Measurements from ENCODE around the gene HOXD10.
A peak's percentile ranks its signal among the peaks of the same experiment; 100 is the strongest.

Gene HOXD10

DNA sequence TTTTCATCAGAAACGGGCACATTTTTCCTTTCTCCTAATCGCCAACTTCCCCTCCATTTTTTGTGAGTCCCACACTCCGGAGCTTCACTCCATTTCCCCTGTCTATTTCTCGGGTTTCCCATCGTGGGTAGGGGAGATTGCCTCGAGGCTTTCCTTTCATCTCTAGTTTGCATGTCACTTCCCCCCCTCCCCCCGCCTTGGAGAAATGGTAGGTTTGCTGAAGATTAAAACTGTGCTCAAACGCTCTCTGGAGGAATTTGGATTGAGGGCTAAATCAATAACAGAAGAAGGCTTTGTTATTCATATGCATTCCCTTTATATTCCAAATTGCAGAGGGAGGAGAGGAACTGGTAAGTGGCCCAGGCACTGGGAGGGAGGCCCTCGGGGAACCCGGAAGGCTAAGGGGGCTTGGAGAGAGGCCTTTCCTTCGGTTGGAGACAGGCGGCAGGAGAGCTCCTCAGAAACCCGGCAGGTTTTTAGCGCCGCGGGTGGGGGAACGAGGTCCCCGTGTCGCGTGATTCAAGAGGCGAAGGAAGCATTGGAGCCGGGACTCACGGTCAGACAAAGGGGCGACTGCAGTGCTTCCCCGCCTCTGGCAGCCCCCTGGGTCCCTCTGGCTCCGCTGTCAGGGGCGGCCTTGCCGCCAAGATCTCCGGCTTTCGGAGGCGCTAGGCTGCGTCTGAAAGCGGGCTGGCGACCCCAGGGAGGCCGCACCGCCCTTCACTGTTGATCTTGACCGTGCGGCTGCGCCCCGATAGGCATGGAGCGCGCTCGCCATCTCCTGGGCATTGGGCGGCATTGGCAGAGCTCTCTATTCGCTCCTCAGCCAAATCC is 19.4 kb upstream of the HOXD10 start:
- TF ChIP-seq, protein P1, sequence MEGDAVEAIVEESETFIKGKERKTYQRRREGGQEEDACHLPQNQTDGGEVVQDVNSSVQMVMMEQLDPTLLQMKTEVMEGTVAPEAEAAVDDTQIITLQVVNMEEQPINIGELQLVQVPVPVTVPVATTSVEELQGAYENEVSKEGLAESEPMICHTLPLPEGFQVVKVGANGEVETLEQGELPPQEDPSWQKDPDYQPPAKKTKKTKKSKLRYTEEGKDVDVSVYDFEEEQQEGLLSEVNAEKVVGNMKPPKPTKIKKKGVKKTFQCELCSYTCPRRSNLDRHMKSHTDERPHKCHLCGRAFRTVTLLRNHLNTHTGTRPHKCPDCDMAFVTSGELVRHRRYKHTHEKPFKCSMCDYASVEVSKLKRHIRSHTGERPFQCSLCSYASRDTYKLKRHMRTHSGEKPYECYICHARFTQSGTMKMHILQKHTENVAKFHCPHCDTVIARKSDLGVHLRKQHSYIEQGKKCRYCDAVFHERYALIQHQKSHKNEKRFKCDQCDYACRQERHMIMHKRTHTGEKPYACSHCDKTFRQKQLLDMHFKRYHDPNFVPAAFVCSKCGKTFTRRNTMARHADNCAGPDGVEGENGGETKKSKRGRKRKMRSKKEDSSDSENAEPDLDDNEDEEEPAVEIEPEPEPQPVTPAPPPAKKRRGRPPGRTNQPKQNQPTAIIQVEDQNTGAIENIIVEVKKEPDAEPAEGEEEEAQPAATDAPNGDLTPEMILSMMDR (conservative IDR thresholded peaks at IDR 0.05; ENCODE audit: low read depth, low read length) = peak; percentile 82
- H3K4me3 ChIP-seq (ENCODE audit: low read depth, low read length) = peak overlapping the region; percentile 44
- DNase-seq (ENCODE audit: low read depth) = peak; percentile 65

DNA sequence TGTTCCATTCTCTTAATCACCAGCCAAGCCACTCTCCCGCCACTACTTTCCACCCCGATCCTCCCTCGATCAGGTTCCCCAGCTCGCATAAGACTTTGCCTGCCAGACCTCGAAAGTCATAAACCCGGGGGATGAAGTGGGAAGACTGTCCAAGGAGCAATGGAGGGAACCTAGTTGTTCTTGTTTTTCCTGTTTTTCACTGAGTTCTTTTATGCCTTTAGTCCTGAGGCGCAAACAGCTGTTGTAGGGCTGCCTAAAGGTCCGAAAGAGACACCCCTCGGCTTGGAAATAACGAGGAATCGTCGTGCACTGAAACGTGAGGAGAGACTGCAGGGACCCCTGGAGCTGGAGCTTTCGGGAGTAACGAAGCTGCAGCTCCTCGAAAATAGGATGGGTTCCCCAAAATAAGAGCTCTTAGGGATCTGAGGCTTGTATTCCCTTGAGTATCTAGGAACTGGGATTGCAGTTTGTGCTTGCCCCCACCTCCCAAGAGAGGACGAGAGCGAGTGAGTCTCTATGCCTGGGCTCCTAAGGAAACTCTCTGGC is 18.7 kb upstream of the HOXD10 start:
- DNase-seq (ENCODE audit: low read depth) = no peak
- TF ChIP-seq, protein P1 (conservative IDR thresholded peaks at IDR 0.05; ENCODE audit: low read depth, low read length) = no peak
- H3K4me3 ChIP-seq (ENCODE audit: low read depth, low read length) = no peak overlapping the region

DNA sequence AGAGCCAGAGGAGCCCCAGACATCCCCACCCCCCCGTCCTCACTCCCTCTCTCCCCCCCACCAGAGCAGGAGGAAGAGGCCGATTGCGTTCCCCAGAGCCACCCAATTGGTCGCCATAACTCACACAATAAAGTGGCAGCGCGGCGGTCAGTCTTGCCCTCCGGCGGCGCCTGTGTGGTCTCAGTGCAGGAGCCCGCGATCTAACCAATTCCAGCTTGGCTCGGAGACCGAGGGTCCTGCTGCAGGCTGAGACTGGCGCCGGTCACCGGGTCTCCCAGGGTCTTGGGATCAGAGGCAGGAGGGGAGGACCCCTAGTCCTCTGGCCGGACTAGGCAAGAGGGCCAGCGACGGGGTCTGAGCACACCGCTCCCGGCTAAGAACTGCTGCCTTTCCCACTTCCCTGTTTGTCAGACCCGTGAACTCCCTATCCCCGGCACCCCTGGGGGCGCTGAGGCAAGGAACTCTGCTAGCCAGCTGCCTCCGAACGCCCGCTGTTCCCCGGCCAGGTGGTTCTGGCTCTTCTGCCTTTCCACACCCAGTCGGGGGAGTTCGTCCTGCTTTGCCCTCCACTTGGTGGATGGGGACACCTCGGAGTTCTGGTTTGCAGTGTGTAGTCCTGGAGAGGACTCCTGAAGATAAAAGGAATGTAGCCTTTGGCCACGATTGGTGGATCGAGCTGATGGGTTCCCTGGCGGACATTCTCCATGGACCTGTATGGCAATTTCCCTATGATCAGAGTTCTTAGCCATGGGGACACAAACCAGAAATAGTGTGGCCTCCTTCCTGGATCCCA is 18.0 kb upstream of the HOXD10 start:
- no peak for DNase-seq (ENCODE audit: low read depth)

DNA sequence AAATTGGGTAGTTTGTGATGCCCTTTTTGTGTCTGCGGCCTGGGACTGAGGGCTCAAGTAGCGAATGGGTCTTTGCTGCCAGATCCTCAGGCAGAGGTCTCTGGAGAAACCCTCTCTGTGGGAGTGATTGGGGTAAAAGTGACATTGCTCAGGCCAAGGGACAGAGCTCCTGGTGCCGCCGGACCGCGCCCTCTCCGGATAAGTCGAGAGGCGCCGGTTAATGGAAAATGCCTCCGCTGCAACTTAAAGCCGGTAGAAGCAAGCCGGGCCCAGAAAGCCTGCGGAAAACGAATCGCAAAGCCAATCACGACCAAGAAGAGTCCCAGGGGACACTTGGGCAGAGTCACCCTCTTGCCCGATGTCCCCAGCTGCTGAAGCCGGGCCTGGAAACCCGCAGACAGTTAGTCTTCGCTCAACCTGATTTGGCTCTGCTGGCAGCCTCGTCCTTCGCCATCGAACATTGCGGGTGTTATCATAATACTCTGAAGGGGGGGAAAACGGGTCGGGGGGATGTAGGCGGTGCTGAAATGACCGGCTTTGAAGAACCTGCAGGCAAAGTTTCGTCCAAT is 17.3 kb upstream of the HOXD10 start:
- TF ChIP-seq, protein P1 (conservative IDR thresholded peaks at IDR 0.05; ENCODE audit: low read depth, low read length) = no peak
- H3K4me3 ChIP-seq (ENCODE audit: low read depth, low read length) = no peak overlapping the region
- DNase-seq (ENCODE audit: low read depth) = no peak

More for the DNA sequence above, 18.0 kb upstream of the HOXD10 start:
- TF ChIP-seq, protein P1 (conservative IDR thresholded peaks at IDR 0.05; ENCODE audit: low read depth, low read length) = no peak
- H3K4me3 ChIP-seq (ENCODE audit: low read depth, low read length) = no peak overlapping the region

DNA sequence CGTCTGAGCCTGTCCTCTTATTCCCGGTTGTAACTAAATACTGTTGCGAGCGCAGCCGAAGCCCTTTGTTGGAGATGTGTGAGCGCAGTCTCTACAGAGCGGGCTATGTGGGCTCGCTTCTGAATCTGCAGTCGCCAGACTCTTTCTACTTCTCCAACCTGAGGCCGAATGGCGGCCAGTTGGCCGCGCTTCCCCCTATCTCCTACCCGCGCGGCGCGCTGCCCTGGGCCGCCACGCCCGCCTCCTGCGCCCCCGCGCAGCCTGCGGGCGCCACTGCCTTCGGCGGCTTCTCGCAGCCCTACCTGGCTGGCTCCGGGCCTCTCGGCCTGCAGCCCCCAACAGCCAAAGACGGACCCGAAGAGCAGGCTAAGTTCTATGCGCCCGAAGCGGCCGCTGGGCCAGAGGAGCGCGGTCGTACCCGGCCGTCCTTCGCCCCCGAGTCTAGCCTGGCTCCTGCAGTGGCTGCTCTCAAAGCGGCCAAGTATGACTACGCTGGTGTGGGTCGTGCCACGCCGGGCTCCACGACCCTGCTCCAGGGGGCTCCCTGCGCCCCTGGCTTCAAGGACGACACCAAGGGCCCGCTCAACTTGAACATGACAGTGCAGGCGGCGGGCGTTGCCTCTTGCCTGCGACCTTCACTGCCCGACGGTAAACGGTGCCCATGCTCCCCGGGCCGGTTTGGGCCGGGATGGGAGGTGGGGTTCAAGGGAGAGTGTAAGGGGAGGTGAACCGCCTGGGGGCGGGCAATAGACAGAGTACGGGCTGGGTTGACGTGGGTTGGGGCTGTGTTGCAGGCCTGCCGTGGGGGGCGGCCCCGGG is 16.6 kb upstream of the HOXD10 start, which contains the start of gene HOXD12:
TSS of gene HOXD12 (plus strand) at position 68 of the 819 bp plus-strand sequence. CDS start at position 75, 7 bp downstream.
- TF ChIP-seq, protein P1 (conservative IDR thresholded peaks at IDR 0.05; ENCODE audit: low read depth, low read length) = no peak
- H3K4me3 ChIP-seq (ENCODE audit: low read depth, low read length) = no peak within 1 kb of the TSS
- no peak for DNase-seq (ENCODE audit: low read depth)

DNA sequence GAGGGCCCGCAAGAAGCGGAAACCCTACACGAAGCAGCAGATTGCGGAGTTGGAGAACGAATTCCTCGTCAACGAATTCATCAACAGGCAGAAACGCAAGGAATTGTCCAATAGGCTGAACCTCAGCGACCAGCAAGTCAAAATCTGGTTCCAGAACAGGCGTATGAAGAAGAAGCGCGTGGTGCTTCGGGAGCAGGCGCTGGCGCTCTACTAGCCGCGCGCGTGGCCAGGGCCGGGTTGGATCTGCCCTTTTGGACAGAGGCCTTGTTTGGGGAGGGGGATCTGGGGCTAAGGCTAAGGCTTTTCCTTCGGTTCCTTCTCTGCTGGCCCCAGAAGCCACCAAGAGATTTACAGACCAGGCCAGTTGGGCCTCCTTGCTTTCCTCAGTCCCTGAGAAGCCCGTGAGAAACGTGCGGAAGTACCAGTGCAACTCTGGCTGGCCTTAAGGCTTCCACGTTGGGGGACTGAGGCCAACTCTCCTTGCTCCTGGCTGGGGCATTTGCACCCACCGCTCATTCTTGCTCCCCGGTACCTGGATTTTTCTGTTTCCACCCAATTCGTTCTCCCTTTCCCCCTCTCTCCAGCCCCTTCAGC is 15.9 kb upstream of the HOXD10 start:
- DNase-seq (ENCODE audit: low read depth) = no peak
- TF ChIP-seq, protein P1 (conservative IDR thresholded peaks at IDR 0.05; ENCODE audit: low read depth, low read length) = no peak
- H3K4me3 ChIP-seq (ENCODE audit: low read depth, low read length) = no peak overlapping the region
